H7 (cell line): ENCODE data around the gene DRAM2. TPM values are rescaled to one million over a fixed set of nuclear protein-coding genes. Genes with fewer than 3 reads are reported as not detected.

Experiments
- DNase-seq: peaks from one replicate; pipeline ENCODE4 v3.0.0; 2012
- H3K27me3 ChIP-seq: 2 replicates; pipeline ENCODE4 v1.6.0; 2011; ENCODE audit warnings: mild to moderate bottlenecking, low read length; ENCODE audit not compliant: control insufficient read depth, insufficient read depth
- H3K36me3 ChIP-seq: replicated peaks from 2 replicates; pipeline ENCODE4 v1.5.1; 2011; ENCODE audit warnings: low read length; ENCODE audit not compliant: control insufficient read depth, insufficient read depth
- H3K4me3 ChIP-seq: 2 replicates; pipeline ENCODE4 v1.5.1; 2011; ENCODE audit warnings: low read depth, mild to moderate bottlenecking, control low read depth, low read length, moderate library complexity; ENCODE audit not compliant: insufficient read depth
- total RNA-seq: library from RNA; depleted of rRNA; stranded (reverse); fragments of >200 nt; shearing (Covaris generic); gene quantifications from 2 replicates; pipeline ENCODE4 v1.2.3, GENCODE V29; 2014

The DRAM2 gene
- total RNA-seq, 1 experiment from 2014 or later = 119 TPM

GRCh38 chr1:111154021-111154999 is 14.4 kb upstream of the DRAM2 start:
- Histone ChIP-seq H3K4me3 (no peak overlapping the region), H3K36me3 (0 out of 2 replicates have a peak, but pooled peaks cover 1% of the 10 kb centered on the region), H3K27me3 (no peaks in the 10 kb centered on the region)
- no peak for DNase-seq

GRCh38 chr1:111151838-111152237 is 11.9 kb upstream of the DRAM2 start:
- no peak for DNase-seq
- peaks cover 6% of the 10 kb centered on the region for H3K36me3 ChIP-seq
- H3K27me3 ChIP-seq = no peaks in the 10 kb centered on the region
- no peak overlapping the region for H3K4me3 ChIP-seq

- H3K27me3 ChIP-seq = no peaks in the 10 kb centered on the region
- no peak for DNase-seq
- peaks cover 6% of the 10 kb centered on the region for H3K36me3 ChIP-seq
- H3K4me3 ChIP-seq = no peak overlapping the region
These were observed 8.5 kb upstream of the DRAM2 start for GRCh38 chr1:111148376-111148881.

GRCh38 chr1:111147948-111148347 is 8.1 kb upstream of the DRAM2 start:
- DNase-seq = no peak
- Histone ChIP-seq H3K27me3 (no peaks in the 10 kb centered on the region), H3K36me3 (peaks cover 5% of the 10 kb centered on the region), H3K4me3 (no peak overlapping the region)

- Histone ChIP-seq H3K36me3 (peaks cover 5% of the 10 kb centered on the region), H3K4me3 (no peak overlapping the region), H3K27me3 (no peaks in the 10 kb centered on the region)
- no peak for DNase-seq
These were observed 6.3 kb upstream of the DRAM2 start for GRCh38 chr1:111145963-111146768.

GRCh38 chr1:111145542-111145941 is 5.6 kb upstream of the DRAM2 start:
- Histone ChIP-seq H3K4me3 (no peak overlapping the region), H3K27me3 (no peaks in the 10 kb centered on the region), H3K36me3 (peaks cover 5% of the 10 kb centered on the region)
- no peak for DNase-seq

GRCh38 chr1:111142356-111142975 is 2.6 kb upstream of the DRAM2 start:
- Histone ChIP-seq H3K36me3 (no peaks in the 10 kb centered on the region), H3K27me3 (no peaks in the 10 kb centered on the region), H3K4me3 (no peak overlapping the region)
- DNase-seq = peak; percentile 16

DNA sequence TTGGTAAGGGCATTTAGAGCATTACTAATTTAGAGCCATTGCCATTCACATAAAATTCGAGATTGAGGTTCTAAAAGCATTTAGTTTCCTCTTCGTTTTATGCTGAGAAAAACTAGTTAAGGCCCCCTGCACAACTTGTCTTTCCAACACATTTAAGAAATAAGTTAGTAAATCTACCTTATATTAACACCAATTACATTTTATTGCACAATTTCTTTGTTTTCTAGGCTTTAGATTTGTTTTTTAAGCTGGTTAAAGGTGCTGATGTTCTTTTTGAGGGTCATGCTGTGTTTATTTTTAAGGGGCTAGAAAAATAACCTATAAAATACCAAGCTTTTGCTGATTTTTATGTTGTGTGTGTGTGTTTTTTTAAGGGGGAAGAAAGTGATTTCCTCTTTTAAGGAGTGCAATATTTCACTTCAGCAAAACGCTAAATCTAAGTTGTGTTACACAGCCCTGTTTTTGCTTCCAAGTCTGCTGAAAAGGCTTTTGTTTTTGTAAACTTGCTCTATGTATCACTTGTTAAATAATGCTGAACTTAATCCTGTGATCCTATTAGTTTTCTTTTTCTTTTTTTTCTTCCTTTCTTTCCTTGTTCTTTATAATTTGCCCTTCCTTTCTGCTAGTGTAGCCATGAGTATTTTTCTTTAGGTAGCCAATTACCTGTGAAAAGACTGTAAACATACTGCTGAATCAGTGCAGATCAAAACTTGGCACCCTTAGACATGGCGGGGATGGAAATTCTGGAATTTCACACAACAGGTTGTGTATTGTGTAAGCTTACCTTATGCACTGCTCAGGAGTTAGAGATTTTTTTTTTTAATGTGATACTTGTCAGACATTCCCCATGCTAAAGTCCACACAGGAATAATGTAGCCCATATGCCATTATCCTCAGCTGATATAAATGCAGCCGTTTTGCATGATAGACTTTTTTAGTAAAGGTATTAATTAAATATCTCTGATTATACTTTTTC is 1.6 kb upstream of the DRAM2 start:
- no peaks in the 10 kb centered on the region for H3K27me3 ChIP-seq
- DNase-seq = no peak
- no peaks in the 10 kb centered on the region for H3K36me3 ChIP-seq
- H3K4me3 ChIP-seq = peak overlapping the region; percentile 95

- H3K4me3 ChIP-seq = peak overlapping the region; percentile 95
- no peak for DNase-seq
These were observed 731 bp upstream of the DRAM2 start for GRCh38 chr1:111140680-111140967.

DNA sequence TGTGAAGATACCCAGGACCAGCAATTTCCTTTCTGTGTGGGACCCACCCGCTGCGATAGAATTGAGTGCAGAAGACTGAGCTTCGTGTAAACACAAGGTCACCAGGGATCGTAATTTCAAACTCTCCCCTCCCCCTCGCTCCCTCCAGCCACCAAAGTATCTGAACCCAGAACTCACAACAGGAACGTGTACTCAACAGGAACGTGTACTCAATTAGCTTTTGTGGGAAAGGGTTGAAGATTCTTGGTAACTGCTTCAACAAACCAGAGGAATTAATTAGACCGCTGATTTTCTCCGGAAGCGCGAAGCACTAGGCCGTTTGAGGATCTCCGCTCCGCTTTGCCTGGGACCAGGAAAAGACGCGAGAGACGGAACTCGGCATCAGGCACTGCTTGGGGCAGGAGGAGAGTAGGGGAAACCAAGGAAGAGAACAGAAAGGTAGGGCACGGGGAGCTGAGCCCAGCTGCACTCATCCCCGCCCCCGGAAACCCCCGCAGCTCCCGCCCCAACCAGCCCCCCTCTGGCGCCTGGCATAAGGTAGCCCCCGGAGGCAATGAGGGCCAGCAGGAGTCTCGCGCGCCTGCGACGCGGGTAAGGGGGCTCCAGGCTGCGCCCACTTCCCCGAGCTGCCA is 453 bp downstream of the DRAM2 start:
- Histone ChIP-seq H3K36me3 (peaks cover 1% of the 10 kb centered on the region), H3K27me3 (no peaks in the 10 kb centered on the region), H3K4me3 (peak overlapping the region; percentile 95)
- DNase-seq = peak; percentile 64

More at GRCh38 chr1:111140680-111140967, 731 bp upstream of the DRAM2 start:
- no peaks in the 10 kb centered on the region for H3K27me3 ChIP-seq
- no peaks in the 10 kb centered on the region; the same call in 1 of the 2 replicates for H3K36me3 ChIP-seq

DNA sequence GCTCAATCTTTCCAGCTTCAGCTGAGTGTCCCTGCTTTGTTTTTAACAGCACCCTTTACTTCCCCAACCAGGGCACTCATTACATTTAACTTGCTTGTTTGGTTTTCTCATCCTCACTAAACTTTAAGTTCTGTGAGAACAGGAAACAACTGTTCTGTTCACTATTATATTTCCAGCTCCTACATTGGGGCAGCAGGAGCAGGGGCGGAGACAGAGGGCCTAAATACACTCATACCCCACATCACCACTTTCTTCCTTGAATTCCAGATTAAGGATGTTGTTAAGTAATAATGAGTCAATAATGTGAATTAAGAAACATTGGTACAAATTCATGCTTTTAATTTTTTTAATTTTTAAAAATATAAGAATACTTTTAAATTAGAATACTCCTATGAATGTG is 6.0 kb downstream of the DRAM2 start:
- no peak overlapping the region for H3K4me3 ChIP-seq
- no peaks in the 10 kb centered on the region for H3K27me3 ChIP-seq
- H3K36me3 ChIP-seq = peaks cover 1% of the 10 kb centered on the region
- DNase-seq = no peak

DNA sequence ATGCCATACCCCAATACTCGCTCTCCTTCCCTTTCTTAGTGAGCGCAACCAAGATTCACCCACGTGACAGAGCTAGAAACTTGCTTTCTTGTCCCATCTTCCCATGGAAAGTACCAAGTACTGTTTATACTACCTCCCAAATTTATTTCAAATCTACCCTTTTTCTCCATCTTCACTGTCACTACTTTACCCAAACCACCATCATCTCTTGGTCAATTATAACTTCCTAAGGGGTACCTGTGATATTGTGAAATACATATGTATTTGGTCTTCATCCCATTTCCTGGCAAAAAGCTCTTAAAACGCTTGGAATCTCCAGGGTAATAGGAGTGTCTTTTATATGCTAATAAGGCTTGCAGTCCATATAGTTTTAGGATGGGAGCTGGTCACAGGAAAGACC is 8.2 kb downstream of the DRAM2 start:
- Histone ChIP-seq H3K27me3 (no peaks in the 10 kb centered on the region), H3K4me3 (no peak overlapping the region), H3K36me3 (peaks cover 1% of the 10 kb centered on the region)
- DNase-seq = no peak

DNA sequence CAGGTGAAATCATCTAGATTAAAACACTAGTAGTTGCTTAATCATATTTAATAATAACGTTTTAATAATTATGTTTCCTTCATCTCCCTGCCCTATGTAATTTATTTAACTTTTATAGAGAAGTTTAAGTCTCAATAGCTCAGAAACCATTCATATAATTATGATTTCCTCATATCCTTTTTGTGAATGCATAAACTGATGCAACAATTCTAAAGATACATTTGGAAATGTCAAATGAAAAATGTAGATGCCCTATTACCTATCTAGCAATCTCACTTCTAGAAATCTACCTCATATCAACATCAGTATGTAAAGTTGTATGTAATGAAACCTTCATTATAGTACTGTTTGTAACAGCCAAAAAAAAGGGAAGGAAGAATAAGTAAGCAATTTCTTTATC is 10.5 kb downstream of the DRAM2 start:
- DNase-seq = no peak
- no peaks in the 10 kb centered on the region for H3K27me3 ChIP-seq
- H3K36me3 ChIP-seq = no peaks in the 10 kb centered on the region; the same call in none of the 2 replicates
- no peak overlapping the region for H3K4me3 ChIP-seq
